Erythroblast (primary cell): ENCODE data around the gene UGT1A10.
"Not testable (repeated sequence)": the region's sequence is repeated elsewhere in the genome, so short reads cannot be mapped to it uniquely, and the experiment has no call there.

Source experiments
- GATA1 ChIP-seq: IDR thresholded peaks from 2 replicates; pipeline ENCODE4 v1.6.1; 2011; ENCODE audit warnings: low read depth, mild to moderate bottlenecking, control low read depth, low read length, moderate library complexity
- POLR2A ChIP-seq: IDR thresholded peaks from 2 replicates; pipeline ENCODE4 v1.6.1; 2011; ENCODE audit warnings: mild to moderate bottlenecking, low read length

GRCh38 chr2:233617476-233617875 lies 18.8 kb upstream of the UGT1A10 start, which contains the start of gene UGT1A8:
- not testable (repeated sequence) for TF ChIP-seq POLR2A, GATA1
